BJ (cell line): ENCODE data around the gene FEZF2. TPM values are rescaled to one million over a fixed set of nuclear protein-coding genes. Genes with fewer than 3 reads are reported as not detected.

Source experiments
- CTCF ChIA-PET: fragments of 350-600 bp; formaldehyde crosslinking; extraction: SDS; loops from one replicate; lab custom pipeline; 2021; ENCODE audit warnings: antibody characterized with exemption, inconsistent platforms; lab: Yijun Ruan, JAX
- POLR2A ChIA-PET: fragments of 300-600 bp; sonication (Branson Sonifier 250); formaldehyde crosslinking; extraction: SDS; loops from one replicate; lab custom pipeline; 2021; ENCODE audit warnings: antibody characterized with exemption; lab: Charles Lee
- DNase-seq: peaks from one replicate; pipeline ENCODE4 v3.0.0-alpha.2; 2011; ENCODE audit warnings: low read depth
- H3K27me3 ChIP-seq: 2 replicates; pipeline ENCODE4 v1.6.0; 2011; ENCODE audit warnings: low read length; ENCODE audit not compliant: control insufficient read depth, insufficient read depth
- H3K36me3 ChIP-seq: 2 replicates; pipeline ENCODE4 v1.5.1; 2011; ENCODE audit warnings: low read length; ENCODE audit not compliant: control insufficient read depth, insufficient read depth
- H3K4me3 ChIP-seq: 2 replicates; pipeline ENCODE4 v1.5.1; 2011; ENCODE audit warnings: low read depth, mild to moderate bottlenecking, control low read depth, low read length
- CTCF ChIP-seq: IDR thresholded peaks from 2 replicates; pipeline ENCODE4 v1.5.1; 2011; ENCODE audit warnings: low read depth, mild to moderate bottlenecking, control low read depth, inconsistent platforms, low read length, moderate library complexity; ENCODE audit not compliant: insufficient read depth
- polyA plus RNA-seq: library from polyadenylated mRNA; depleted of rRNA; stranded (reverse); fragments of >200 nt; gene quantifications from 2 replicates; pipeline ENCODE4 v1.2.3, GENCODE V29; 2011

FEZF2 gene
- polyA plus RNA-seq, 1 experiment: not detected

- ChIA-PET CTCF (interaction anchor here (1.3 to 1.5 kb wide), 2 partner anchors 21 to 38 kb away, joined by 3 read pairs; no protein-coding TSS in a partner anchor), POLR2A (no interaction called here)
- Histone ChIP-seq H3K36me3 (no peaks in the 10 kb centered on the region), H3K27me3 (no peaks in the 10 kb centered on the region), H3K4me3 (no peak overlapping the region)
- no peak for DNase-seq
- TF ChIP-seq CTCF: no peak
Measured at GRCh38 chr3:62329971-62330370, 43.4 kb downstream of the FEZF2 start.

GRCh38 chr3:62325896-62326295, 47.5 kb downstream of the FEZF2 start:
- no peak for TF ChIP-seq CTCF
- CTCF ChIA-PET: interaction anchor here (1.5 kb wide), 1 partner anchor 9 kb away, joined by 3 read pairs; no protein-coding TSS in a partner anchor
- H3K36me3 ChIP-seq: peaks cover 3% of the 10 kb centered on the region; the same call in 1 of the 2 replicates
- no peak overlapping the region for H3K4me3 ChIP-seq
- POLR2A ChIA-PET: no interaction called here
- DNase-seq: no peak
- no peaks in the 10 kb centered on the region for H3K27me3 ChIP-seq

- ChIA-PET CTCF (interaction anchor here (1.8 kb wide), 1 partner anchor 8 kb away, joined by 6 read pairs; no protein-coding TSS in a partner anchor), POLR2A (no interaction called here)
- Histone ChIP-seq H3K36me3 (peaks cover 3% of the 10 kb centered on the region; the same call in 1 of the 2 replicates), H3K27me3 (no peaks in the 10 kb centered on the region), H3K4me3 (no peak overlapping the region)
- no peak for TF ChIP-seq CTCF
- DNase-seq: no peak
Measured at GRCh38 chr3:62323241-62323640, 50.1 kb downstream of the FEZF2 start.
